A549 (cell line): Measurements from ENCODE around the gene DCTD. TPM values are rescaled to one million over a fixed set of nuclear protein-coding genes. Genes with fewer than 3 reads are reported as not detected.
"Not testable (repeated sequence)": the region's sequence is repeated elsewhere in the genome, so short reads cannot be mapped to it uniquely, and the experiment has no call there.

Source experiments
- ATAC-seq, 2 experiments: fragments of 200-7000 bp in 1 of 2; fragments of >200 bp in 1 of 2; cut with Nextera tagmentation in 1 of 2; cut with Tn5 transposase in 1 of 2; 3 replicates each; pipeline versions ENCODE4 v1.8.0 to v1.9.1; 2018 to 2020; ENCODE audit warnings: mild to moderate bottlenecking in 1 of 2, moderate library complexity in 1 of 2
- CTCF ChIA-PET: fragments of 300-600 bp; sonication (Branson Sonifier 250); formaldehyde crosslinking; extraction: SDS; loops from one replicate; lab custom pipeline; 2021; ENCODE audit warnings: antibody characterized with exemption, inconsistent platforms; lab: Yijun Ruan, JAX
- POLR2A ChIA-PET: fragments of 350-600 bp; formaldehyde crosslinking; extraction: SDS; loops from one replicate; lab custom pipeline; 2021; ENCODE audit warnings: antibody characterized with exemption, inconsistent platforms; lab: Yijun Ruan, JAX
- DNase-seq, 2 experiments: peaks; one replicate each; pipeline versions ENCODE4 v3.0.0 to v3.0.0-alpha.2; 2011 to 2016; ENCODE audit warnings: low read depth in 1 of 2, low spot score in 1 of 2
- FAIRE-seq: peaks from 2 replicates; lab custom pipeline; 2011; peaks lifted over from hg19 to GRCh38; lab: Jason Lieb, UNC
- H3K27ac ChIP-seq, 2 experiments: fragments of >200 bp; sonication (Bioruptor Twin); formaldehyde crosslinking; 3 replicates each; pipeline ENCODE4 v1.5.1; 2016 to 2017
- H3K4me1 ChIP-seq: fragments of >200 bp; sonication (Bioruptor Twin); formaldehyde crosslinking; 3 replicates; pipeline ENCODE4 v1.6.1; 2016
- H3K4me2 ChIP-seq: fragments of >200 bp; sonication (Bioruptor Twin); formaldehyde crosslinking; 3 replicates; pipeline ENCODE4 v1.6.1; 2016
- H3K4me3 ChIP-seq: fragments of >200 bp; sonication (Bioruptor Twin); formaldehyde crosslinking; 3 replicates; pipeline ENCODE4 v1.5.1; 2016
- H3K9me3 ChIP-seq: fragments of >200 bp; sonication (Bioruptor Twin); formaldehyde crosslinking; 3 replicates; pipeline ENCODE4 v1.6.1; 2016
- ATOH8 ChIP-seq: fragments of 250-450 bp; sonication (Bioruptor Pico); IDR thresholded peaks from 2 replicates; pipeline ENCODE4 v1.5.0; 2020; ENCODE audit warnings: low read depth, mild to moderate bottlenecking, moderate library complexity
- BHLHE40 ChIP-seq: IDR thresholded peaks from 2 replicates; pipeline ENCODE4 v1.6.1; 2012; ENCODE audit warnings: low read depth, low read length, inconsistent platforms
- CBX2 ChIP-seq: fragments of 200-600 bp; sonication (generic); IDR thresholded peaks from 2 replicates; pipeline ENCODE4 v1.6.1; 2016; ENCODE audit warnings: low read depth, mild to moderate bottlenecking, borderline replicate concordance
- CHD2 ChIP-seq: fragments of 150-350 bp; IDR thresholded peaks from 2 replicates; pipeline ENCODE4 v1.6.1; 2014; ENCODE audit warnings: low read length; ENCODE audit not compliant: partially characterized antibody
- EHF ChIP-seq: fragments of 250-450 bp; sonication (Bioruptor Pico); IDR thresholded peaks from 2 replicates; pipeline ENCODE4 v1.5.0; 2020; ENCODE audit warnings: mild to moderate bottlenecking
- EP300 ChIP-seq, 2 experiments: fragments of >200 bp; sonication (Bioruptor Twin); formaldehyde crosslinking; IDR thresholded peaks; 2 replicates in 1 of 2; 3 replicates in 1 of 2; pipeline ENCODE4 v1.6.1; 2016 to 2017
- FOSB ChIP-seq: fragments of 250-450 bp; sonication (Bioruptor Pico); IDR thresholded peaks from 2 replicates; pipeline ENCODE4 v1.5.0; 2020; ENCODE audit warnings: mild to moderate bottlenecking, moderate library complexity
- FOXS1 ChIP-seq: fragments of 250-450 bp; sonication (Bioruptor Pico); IDR thresholded peaks from 2 replicates; pipeline ENCODE4 v1.5.0; 2020; ENCODE audit warnings: mild to moderate bottlenecking, moderate library complexity
- HMGXB4 ChIP-seq: fragments of 250-450 bp; sonication (Bioruptor Pico); IDR thresholded peaks from 2 replicates; pipeline ENCODE4 v1.5.0; 2021; ENCODE audit warnings: mild to moderate bottlenecking, moderate library complexity, borderline replicate concordance
- HOXB5 ChIP-seq: fragments of 250-450 bp; sonication (Bioruptor Pico); IDR thresholded peaks from 2 replicates; pipeline ENCODE4 v1.5.0; 2020; ENCODE audit warnings: mild to moderate bottlenecking, moderate library complexity
- JUNB ChIP-seq: fragments of >200 bp; sonication (Bioruptor Twin); formaldehyde crosslinking; IDR thresholded peaks from 2 replicates; pipeline ENCODE4 v1.6.1; 2016
- KDM1A ChIP-seq: fragments of 200-600 bp; sonication (generic); IDR thresholded peaks from 2 replicates; pipeline ENCODE4 v1.6.1; 2016; ENCODE audit warnings: low read depth, mild to moderate bottlenecking
- MAFK ChIP-seq: fragments of 450-650 bp; IDR thresholded peaks from 2 replicates; pipeline ENCODE4 v1.6.1; 2014; ENCODE audit not compliant: partially characterized antibody
- MAX ChIP-seq: IDR thresholded peaks from 2 replicates; pipeline ENCODE4 v1.6.1; 2012
- MAZ ChIP-seq: fragments of 150-350 bp; IDR thresholded peaks from 2 replicates; pipeline ENCODE4 v1.6.1; 2014; ENCODE audit warnings: antibody characterized with exemption, low read depth, low read length, borderline replicate concordance
- NFE2L2 ChIP-seq: fragments of 150-350 bp; conservative IDR thresholded peaks from 2 replicates; pipeline ENCODE4 v1.6.1; 2014; ENCODE audit warnings: low read length
- NR3C1 ChIP-seq: fragments of >200 bp; sonication (Bioruptor Twin); formaldehyde crosslinking; IDR thresholded peaks from 3 replicates; pipeline ENCODE4 v1.6.1; 2017
- PBX3 ChIP-seq: IDR thresholded peaks from 2 replicates; pipeline ENCODE4 v1.6.1; 2012
- RAD21 ChIP-seq, 2 experiments: fragments of >200 bp in 1 of 2; sonication (Bioruptor Twin) in 1 of 2; formaldehyde crosslinking in 1 of 2; IDR thresholded peaks in 1 of 2; conservative IDR thresholded peaks in 1 of 2; 2 replicates in 1 of 2; 3 replicates in 1 of 2; pipeline ENCODE4 v1.6.1; 2012 to 2018; ENCODE audit warnings: inconsistent platforms in 1 of 2
- RARB ChIP-seq: fragments of 250-450 bp; sonication (Bioruptor Pico); IDR thresholded peaks from 2 replicates; pipeline ENCODE4 v1.8.0; 2021; ENCODE audit warnings: mild to moderate bottlenecking, moderate library complexity
- RCOR1 ChIP-seq: fragments of 150-350 bp; IDR thresholded peaks from 2 replicates; pipeline ENCODE4 v1.6.1; 2014; ENCODE audit warnings: antibody characterized with exemption, low read length, low read depth
- REST ChIP-seq: fragments of 200-600 bp; sonication (generic); IDR thresholded peaks from 2 replicates; pipeline ENCODE4 v1.6.1; 2016; ENCODE audit warnings: antibody characterized with exemption, mild to moderate bottlenecking, moderate library complexity
- SMC3 ChIP-seq: fragments of >200 bp; sonication (Bioruptor Twin); formaldehyde crosslinking; IDR thresholded peaks from 3 replicates; pipeline ENCODE4 v1.6.1; 2018; ENCODE audit warnings: inconsistent platforms
- ZC3H11A ChIP-seq: fragments of 450-650 bp; IDR thresholded peaks from 2 replicates; pipeline ENCODE4 v1.6.1; 2014; ENCODE audit warnings: antibody characterized with exemption, mild to moderate bottlenecking
- ZFP36 ChIP-seq: fragments of 450-650 bp; IDR thresholded peaks from 2 replicates; pipeline ENCODE4 v1.6.1; 2014; ENCODE audit warnings: borderline replicate concordance; ENCODE audit not compliant: partially characterized antibody
- WGBS: methylation state at CpG from one replicate; pipeline ENCODE4 v1.1.6; 2017; ENCODE audit errors: missing lambda C conversion rate; 5-methylcytosine and 5-hydroxymethylcytosine counted together
- polyA plus RNA-seq, 4 experiments: library from polyadenylated mRNA; depleted of rRNA in 3 of 4; stranded (reverse); fragments of >200 nt; fragmentation: RNase III in 1 of 4; extraction: RNeasy Plus Mini Kit Qiagen cat#74134 plus additional on column Dnase treatment in 1 of 4; gene quantifications; 2 replicates in 3 of 4; 3 replicates in 1 of 4; pipeline ENCODE4 v1.2.3, GENCODE V29; 2011 to 2017

Gene DCTD
- polyA plus RNA-seq, 2 of the 4 experiments (the other 2 are of a cell fraction), result 74.4 to 112 TPM

- FAIRE-seq (no peak), DNase-seq (no peak), ATAC-seq (no peak)
- H3K9me3 ChIP-seq, result no peaks in the 10 kb centered on the region
- no peak for TF ChIP-seq JUNB
- no peak for TF ChIP-seq NR3C1
- TF ChIP-seq FOXS1 (CRISPR knock-in tag), result no peak
- TF ChIP-seq NFE2L2, result no peak
- no peak for TF ChIP-seq PBX3
- TF ChIP-seq KDM1A, result no peak
- no peak for TF ChIP-seq FOSB (CRISPR knock-in tag)
- no peak for TF ChIP-seq MAZ
- no peak for TF ChIP-seq RCOR1
- no peak for TF ChIP-seq ATOH8 (CRISPR knock-in tag)
- TF ChIP-seq CBX2, result no peak
- TF ChIP-seq BHLHE40, result no peak
- no peak for TF ChIP-seq EHF
- TF ChIP-seq MAFK, result no peak
- no peak for TF ChIP-seq CHD2
- no peak for TF ChIP-seq RAD21 (conservative IDR thresholded peaks at IDR 0.05 in 1 of 2, IDR thresholded peaks at IDR 0.05 in 1 of 2)
- TF ChIP-seq ZC3H11A, result no peak
- no peak for TF ChIP-seq ZFP36
- TF ChIP-seq SMC3, result no peak
- TF ChIP-seq HOXB5 (CRISPR knock-in tag), result no peak
- 95% methylated on average over 9 of the region's 9 CpGs for WGBS
- no peak overlapping the region for H3K4me3 ChIP-seq
- ChIA-PET POLR2A (no interaction called here), CTCF (no interaction called here)
- H3K4me2 ChIP-seq, result no peak overlapping the region
- no peak overlapping the region for H3K27ac ChIP-seq
- H3K4me1 ChIP-seq, result no peaks in the 10 kb centered on the region
Observed at GRCh38 chr4:182903013-182903412, 14.2 kb downstream of the DCTD start.

- TF ChIP-seq RARB (CRISPR knock-in tag), result no peak
- no peak for TF ChIP-seq HOXB5 (CRISPR knock-in tag)
- no peak for TF ChIP-seq MAZ
- TF ChIP-seq EP300 (IDR thresholded peaks at IDR 0.05), result no peak
- FAIRE-seq, result no peak
- CTCF ChIA-PET, result no interaction called here
- no peak for DNase-seq
- no peak for ATAC-seq
- no peaks in the 10 kb centered on the region for H3K4me1 ChIP-seq
- no peak overlapping the region for H3K4me3 ChIP-seq
- no peak overlapping the region for H3K4me2 ChIP-seq
- WGBS, result 78% methylated on average over 5 of the region's 9 CpGs
- H3K27ac ChIP-seq, result no peak overlapping the region
- H3K9me3 ChIP-seq, result no peaks in the 10 kb centered on the region
- POLR2A ChIA-PET, result no interaction called here
Observed at GRCh38 chr4:182901337-182901736, 15.8 kb downstream of the DCTD start.

GRCh38 chr4:182900021-182900420 lies 17.2 kb downstream of the DCTD start:
- not testable (repeated sequence) for DNase-seq

DNA sequence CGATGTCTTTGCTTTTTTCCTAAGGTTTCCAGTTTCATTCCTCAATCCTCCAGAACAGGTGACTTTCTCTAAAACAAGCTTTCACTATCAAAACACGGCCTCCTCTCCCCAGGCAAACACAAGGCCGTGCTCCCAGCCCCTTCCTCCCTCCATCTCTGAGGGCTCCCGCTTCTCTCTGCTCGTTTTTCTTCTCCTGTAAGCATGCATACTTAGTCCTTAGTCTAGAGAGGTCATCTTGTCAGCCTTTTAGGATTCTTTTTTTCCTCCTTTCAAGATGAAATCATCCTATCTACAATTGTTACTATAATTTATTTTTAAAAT lies 18.7 kb downstream of the DCTD start:
- 91% methylated on average over 5 of the region's 5 CpGs for WGBS
- TF ChIP-seq KDM1A, result no peak
- no peak for TF ChIP-seq NFE2L2
- no peak for TF ChIP-seq HMGXB4
- no peak for TF ChIP-seq REST
- no peak for TF ChIP-seq MAX
- TF ChIP-seq FOSB (CRISPR knock-in tag), result no peak

More at GRCh38 chr4:182900021-182900420, 17.2 kb downstream of the DCTD start:
- H3K9me3 ChIP-seq, POLR2A ChIA-PET, H3K4me1 ChIP-seq, H3K4me2 ChIP-seq, H3K4me3 ChIP-seq, CTCF ChIA-PET, FAIRE-seq, ATAC-seq, H3K27ac ChIP-seq: not testable (repeated sequence)
- WGBS, result 73% methylated on average over 2 of the region's 2 CpGs

More for the DNA sequence above, 18.7 kb downstream of the DCTD start:
- Histone ChIP-seq H3K4me1 (0 out of 3 replicates have a peak, but pooled peaks cover 3% of the 10 kb centered on the region), H3K27ac (no peak overlapping the region), H3K9me3 (no peaks in the 10 kb centered on the region), H3K4me2 (no peak overlapping the region), H3K4me3 (no peak overlapping the region)
- FAIRE-seq (no peak), ATAC-seq (no peak), DNase-seq (no peak)
- ChIA-PET POLR2A (no interaction called here), CTCF (interaction anchor here (0.9 to 1.1 kb wide), 3 partner anchors 10 to 27 kb away, joined by 3 to 4 read pairs (median 3); no protein-coding TSS in a partner anchor)
